Adrenal gland (tissue), 5 donors: ENCODE measurements around the gene TEDDM1.

Experiments
- POLR2A ChIP-seq, 2 donors: fragments of 450-650 bp; IDR thresholded peaks; one replicate each; pipeline ENCODE4 v1.6.1; 2017; ENCODE audit warnings: antibody characterized with exemption in 2 of 2, mild to moderate bottlenecking in 2 of 2, moderate library complexity in 1 of 2
- TF ChIP-seq, protein P1 (sequence below), 6 experiments: fragments of 450-650 bp in 4 of 6; fragments of 200-600 bp in 2 of 6; sonication (generic) in 1 of 6; IDR thresholded peaks; 1 replicate in 5 of 6; 2 replicates in 1 of 6; pipeline versions ENCODE4 v1.5.1 to v1.8.0; 2016 to 2021; ENCODE audit warnings: antibody characterized with exemption in 6 of 6, mild to moderate bottlenecking in 2 of 6, moderate library complexity in 1 of 6
- donor health status: DM: no; HTN: no; CAD: no.

DNA sequence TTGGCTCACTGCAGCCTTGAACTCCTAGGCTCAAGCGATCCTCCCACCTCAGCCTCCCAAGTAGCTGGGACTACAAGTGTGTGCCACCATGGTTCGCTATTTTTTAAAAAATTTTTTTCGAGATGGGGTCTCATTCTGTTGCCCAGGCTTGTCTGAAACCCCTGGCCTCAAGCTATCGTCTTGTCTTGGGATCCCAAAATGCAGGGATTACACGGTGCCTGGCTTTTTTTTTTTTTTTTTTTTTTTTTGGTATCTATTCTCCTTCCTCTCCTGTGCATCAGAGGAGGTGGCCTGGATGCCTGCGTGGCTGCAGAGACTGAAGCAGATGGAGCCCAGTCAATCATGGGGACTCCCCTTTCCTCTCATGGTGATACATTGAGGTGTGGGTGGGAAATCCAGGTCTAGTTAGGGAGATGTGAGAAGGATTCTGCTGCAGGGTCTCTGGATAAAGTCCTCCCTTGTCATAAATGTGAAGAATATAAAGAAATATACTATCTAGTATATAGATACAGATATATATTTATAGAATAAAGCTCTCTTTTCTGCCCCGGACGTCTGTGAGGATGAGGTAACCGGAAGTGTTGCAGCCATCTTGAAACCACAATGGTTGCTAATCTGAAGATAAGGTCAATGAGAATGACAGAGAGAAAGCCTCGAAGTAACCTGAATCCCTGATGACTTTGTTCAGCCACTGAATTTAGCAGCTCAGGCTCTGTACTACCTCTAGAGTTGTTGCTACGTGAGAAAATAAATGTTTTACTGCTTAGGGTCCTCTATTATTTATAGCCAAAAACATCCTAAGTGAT is 30.0 kb upstream of the TEDDM1 start:
- TF ChIP-seq, protein P1, sequence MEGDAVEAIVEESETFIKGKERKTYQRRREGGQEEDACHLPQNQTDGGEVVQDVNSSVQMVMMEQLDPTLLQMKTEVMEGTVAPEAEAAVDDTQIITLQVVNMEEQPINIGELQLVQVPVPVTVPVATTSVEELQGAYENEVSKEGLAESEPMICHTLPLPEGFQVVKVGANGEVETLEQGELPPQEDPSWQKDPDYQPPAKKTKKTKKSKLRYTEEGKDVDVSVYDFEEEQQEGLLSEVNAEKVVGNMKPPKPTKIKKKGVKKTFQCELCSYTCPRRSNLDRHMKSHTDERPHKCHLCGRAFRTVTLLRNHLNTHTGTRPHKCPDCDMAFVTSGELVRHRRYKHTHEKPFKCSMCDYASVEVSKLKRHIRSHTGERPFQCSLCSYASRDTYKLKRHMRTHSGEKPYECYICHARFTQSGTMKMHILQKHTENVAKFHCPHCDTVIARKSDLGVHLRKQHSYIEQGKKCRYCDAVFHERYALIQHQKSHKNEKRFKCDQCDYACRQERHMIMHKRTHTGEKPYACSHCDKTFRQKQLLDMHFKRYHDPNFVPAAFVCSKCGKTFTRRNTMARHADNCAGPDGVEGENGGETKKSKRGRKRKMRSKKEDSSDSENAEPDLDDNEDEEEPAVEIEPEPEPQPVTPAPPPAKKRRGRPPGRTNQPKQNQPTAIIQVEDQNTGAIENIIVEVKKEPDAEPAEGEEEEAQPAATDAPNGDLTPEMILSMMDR (IDR thresholded peaks at IDR 0.05): no peak
- TF ChIP-seq POLR2A (IDR thresholded peaks at IDR 0.05): no peak
